Measurements from ENCODE around the gene CDKN2C.

GRCh38 chr1:50968821-50969610 is 1.0 kb upstream of the CDKN2C start:
- TF ChIP-seq CTCF (IDR thresholded peaks at IDR 0.05 in 2 of 3, conservative IDR thresholded peaks at IDR 0.05 in 1 of 3; ENCODE audit: borderline replicate concordance in 1 of 3, insufficient read depth in 1 of 3, low read depth in 2 of 3, low read length in 2 of 3) (no peak), SRF (IDR thresholded peaks at IDR 0.05; ENCODE audit: low read depth) (no peak), EGR1 (IDR thresholded peaks at IDR 0.05; ENCODE audit: low read depth) (no peak)

Data from HCT116 (cell line).